GM19468 (cell line): ENCODE results near the gene CYB5R4.
A peak's percentile ranks its signal among the peaks of the same experiment; 100 is the strongest.
"Not testable (repeated sequence)": the region's sequence is repeated elsewhere in the genome, so short reads cannot be mapped to it uniquely, and the experiment has no call there.

Experiments used
- ATAC-seq: cut with Tn5 transposase; IDR thresholded peaks from one replicate; pipeline ENCODE4 v1.9.1; 2021; ENCODE audit warnings: mild to moderate bottlenecking, moderate library complexity, moderate number of reproducible peaks; ENCODE audit not compliant: unreplicated experiment; ENCODE audit errors: extremely low read depth

Gene CYB5R4

DNA sequence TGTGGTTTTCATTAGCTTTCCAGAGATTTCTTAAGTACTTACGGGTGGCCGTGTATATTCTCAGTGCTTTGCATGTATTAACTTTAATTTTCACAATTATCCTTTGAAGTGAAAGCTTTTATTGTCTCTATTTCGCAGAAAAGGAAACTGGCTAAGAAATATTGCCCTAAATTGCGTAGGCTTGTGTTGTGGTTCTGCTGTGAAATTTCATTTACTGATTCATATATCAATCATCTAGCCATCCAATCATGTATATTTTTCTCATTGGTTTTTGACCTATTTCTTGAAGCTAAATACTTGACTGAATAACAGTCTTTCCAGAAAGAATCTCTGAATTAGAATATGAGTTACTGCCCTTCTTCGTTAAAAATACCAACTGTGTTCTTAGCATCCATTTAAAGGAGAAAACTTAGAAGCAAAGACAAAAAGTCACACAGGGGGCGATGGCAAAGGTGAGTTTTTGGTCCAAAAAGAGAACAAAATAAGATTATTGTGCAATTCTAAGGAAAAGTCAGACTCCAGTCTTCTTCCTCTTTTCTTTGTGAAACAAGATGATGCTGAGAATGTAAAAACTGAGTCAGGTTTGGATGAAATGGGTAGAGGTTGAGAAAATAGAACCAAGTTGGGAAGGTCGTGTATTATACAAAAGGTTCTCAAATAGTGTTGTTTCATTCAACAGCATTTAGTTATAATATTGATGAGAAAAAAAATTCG is 1.4 kb downstream of the CYB5R4 start:
- ATAC-seq: no peak

DNA sequence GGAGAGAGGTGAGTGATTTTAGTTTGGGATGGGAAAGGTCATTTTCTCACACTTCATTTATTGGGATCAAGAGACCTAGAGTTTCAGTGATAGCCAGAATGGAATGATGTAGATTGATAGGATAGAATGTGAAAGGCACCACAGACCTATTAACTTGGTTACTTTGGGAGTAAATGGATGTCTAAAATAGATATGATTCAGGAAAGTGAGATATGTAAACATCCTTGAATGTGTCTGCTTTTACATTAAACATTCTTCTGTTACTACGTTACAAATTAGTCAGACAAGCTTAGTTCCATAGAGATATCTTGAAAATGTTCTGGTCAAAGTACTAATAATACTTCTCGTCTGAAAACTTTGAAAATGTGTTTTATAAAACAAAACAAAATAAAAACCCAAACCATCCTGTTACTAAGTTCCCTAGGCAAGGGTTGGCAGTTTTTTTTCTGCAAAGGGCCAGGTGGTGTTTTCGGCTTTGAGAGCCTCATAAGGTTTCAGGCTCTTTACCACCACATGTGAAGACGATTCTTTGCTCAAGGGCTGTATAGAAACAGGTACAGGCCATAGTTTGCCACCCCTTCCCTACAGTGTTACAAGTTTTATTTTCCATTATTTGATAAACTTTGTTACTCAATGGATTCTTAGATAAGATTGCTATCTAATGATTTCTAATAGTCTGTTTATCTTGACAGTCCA is 3.4 kb downstream of the CYB5R4 start:
- no peak for ATAC-seq

DNA sequence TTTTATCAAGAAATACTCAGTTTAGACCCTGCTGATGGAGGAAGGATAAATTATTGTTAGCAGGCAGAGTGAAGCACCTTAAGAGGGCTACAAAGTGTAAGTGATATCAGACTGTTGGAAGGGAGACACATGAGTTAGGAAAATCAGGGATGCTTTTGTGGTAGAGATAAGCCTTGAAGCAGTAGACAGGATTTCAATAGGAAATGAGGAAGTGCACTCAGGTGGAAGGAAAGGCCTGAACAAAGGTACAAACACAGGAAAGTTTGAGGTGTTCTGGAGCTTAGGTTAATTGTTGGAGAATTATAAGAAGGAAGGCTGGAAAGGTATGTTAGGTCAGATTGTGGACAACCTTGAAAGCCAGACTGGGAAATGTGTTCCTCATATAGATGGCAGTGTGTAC is 7.6 kb downstream of the CYB5R4 start:
- no peak for ATAC-seq

DNA sequence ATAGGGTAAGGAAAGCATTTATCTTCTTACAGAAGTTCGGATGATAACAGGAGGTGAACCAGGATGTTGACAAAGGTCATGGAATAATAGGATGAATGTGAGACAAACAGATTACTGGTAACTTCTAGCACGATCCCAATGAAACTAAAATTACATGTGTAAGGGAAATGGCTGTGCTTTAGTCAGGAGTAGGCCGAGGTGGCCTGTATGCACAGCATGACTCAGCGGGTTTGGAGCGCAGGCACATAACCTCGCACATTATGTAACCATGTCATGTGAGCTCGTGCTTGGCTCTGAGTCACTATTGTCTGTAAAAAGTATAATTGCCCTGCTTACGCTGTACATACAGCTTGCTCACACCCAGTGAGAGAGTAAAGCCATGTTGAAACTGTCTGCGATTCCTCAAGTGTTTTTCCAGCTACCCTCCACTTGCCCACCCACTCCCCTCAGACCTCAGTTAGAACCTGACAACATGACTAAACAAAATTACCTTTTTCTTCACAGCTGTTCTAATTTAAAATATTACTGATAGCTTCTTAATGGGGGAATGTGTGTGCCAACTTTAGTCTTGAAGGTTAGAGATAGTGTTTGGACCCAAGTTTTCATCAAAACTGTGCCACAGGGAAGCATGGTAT is 8.2 kb downstream of the CYB5R4 start:
- ATAC-seq: no peak

DNA sequence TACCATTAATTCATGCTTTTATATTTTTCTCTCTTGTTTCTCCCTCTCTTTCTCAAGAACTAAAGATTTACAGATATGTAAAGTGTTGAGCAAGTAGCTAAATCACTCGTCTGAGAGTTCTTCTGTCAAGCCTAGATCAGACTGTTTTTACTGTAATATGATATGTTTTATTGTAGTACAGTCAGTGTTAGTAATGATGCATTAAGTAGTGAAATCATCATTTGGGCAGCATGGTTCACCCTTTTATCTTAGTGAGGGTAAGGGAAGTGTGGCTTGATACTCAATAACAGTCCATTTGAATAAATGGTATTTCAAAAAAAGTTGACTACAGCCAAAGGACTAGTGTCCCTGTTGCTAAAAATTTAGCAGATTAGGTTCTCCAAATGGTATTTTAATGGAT is 9.2 kb downstream of the CYB5R4 start:
- no peak for ATAC-seq

DNA sequence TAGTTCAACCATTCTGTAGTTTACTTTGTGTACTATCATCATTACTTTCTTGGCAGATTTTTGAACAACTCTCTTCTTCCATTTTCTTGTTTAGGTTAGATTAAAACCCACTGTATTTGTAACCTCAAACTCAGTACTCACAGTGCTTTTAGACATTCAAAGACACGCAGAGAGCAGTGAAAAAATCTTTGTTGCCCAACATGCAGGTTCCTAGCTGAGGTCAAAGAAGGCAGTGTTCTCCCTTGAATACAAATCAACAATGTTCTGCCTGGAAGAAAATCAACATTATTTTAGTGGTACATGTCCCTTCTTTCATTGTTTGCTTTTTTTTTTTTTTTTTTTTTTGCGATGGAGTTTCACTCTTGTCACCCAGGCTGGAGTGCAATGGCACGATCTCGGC is 11.2 kb downstream of the CYB5R4 start:
- no peak for ATAC-seq

DNA sequence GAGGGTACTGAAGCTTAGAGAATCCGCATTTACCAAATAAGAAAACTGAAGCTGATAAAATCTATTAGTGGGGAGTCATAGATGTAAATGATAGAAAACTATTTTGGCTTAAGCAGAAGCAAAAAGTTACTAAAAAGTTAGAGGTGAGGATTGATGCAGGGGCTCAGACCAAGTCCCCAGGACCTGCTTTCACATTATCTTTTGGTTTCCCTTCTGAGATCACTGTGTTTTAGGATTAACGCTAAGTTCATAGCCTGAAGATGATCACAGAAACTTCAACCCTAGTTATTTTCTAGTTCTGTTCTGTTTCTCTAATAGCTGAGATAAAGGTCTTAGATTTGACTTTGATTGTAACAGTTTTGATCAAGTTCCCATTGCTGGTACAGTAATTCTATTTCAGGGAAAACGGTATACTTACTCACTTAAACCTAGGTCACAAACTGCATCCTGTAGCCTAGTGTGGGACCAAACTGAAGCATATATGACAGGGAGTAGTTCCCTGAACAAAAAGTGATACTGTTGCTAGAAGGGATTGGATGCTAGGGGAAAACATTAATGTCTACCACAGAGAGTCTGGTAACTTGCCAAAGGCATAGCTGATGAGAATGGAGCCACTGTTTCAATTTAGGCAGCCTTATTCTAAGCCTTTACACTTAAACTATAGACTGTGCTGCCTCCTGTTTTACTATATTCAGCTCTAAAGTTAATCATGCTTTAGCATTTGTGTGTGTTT is 13.1 kb downstream of the CYB5R4 start:
- no peak for ATAC-seq

DNA sequence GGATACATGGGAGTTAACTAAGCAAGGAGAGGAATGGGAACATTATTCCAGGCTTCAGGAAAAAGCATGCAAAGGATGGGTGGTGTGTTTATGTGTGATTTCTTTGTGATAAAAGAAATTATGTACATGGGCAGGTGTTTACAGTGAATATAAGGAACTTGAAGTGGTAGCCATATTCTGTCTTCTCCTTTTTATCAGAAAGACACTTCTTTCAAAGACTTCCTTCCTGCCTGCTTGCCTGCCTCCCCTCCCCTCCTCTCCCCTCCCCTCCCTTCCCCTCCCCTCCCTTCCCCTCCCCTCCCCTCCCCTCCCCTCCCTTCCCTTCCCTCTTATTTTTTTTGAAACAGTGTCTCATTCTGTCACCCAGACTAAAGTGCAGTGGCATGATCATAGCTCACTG is 14.4 kb downstream of the CYB5R4 start:
- ATAC-seq: no peak

DNA sequence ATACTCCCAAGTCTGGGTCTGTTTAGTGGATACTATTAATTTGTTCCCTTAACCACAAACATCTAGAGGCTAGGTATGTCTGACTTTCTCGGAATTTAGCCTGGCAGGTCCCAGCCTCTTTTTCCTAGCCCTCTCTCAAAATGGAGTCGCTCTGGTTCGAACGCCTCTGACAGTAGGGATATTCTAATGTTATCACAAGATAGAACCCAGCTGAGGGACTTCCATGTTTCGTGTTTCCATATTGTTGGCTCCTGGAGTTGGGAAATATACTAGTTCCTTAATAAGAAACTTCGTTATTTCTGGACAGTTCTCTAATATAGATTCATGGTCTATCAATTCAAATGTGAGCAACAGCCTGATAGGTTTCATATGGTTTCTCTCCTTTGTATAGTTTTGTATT is 16.4 kb downstream of the CYB5R4 start:
- ATAC-seq: no peak

DNA sequence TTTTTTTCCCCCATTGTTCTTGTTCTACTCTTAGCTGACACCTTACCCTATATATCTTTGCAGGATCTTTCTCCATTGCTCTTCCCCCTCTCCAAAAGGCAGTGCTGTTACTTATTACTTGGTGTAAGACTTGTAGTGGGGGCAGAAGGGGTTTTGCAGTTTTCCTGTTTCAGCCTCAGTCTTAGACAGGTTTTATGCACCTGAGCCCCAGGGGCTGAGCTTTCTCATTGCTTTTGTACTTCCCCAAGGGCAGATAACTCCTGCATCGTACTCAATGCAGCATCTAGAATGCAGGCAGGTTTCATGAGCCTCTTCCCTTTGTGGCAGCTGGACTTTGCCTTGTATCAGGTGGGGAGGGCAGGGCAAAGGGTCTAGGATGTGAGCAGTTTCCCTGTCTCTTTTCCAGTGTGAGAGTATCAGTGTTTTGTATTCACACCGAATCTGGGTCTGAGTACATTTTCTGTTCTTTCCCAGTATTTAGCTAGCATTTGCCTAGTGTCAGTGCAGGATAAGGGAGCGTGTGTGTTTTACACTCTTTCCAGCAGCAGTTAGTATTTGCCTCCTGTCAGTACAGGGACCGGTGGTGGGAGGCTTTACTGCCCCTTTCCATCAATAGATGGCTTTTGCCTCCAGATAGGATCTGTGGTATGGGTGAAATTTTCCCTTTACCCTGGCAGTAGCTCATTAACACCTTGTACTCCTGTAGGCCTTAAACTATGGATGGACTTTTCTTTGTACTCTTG is 19.6 kb downstream of the CYB5R4 start:
- no peak for ATAC-seq

DNA sequence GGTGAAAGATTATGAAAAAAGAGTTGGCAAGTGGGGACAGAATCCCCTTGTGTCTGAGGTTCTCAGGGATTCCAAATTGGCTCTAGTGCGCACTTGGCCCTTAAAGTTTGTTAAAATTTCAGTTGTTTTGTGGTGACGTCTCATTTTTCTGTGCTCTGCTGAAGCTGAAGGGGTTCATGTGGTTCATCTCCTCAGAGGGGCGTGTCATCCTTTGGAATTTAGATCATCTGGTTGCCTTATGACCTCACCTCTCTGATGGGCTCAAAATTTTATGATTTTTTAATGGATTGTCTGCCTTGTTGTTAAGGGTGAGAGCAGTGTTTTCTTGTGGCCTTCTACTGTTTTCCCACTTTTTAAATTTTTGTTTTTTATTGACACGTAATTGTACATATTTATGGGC is 20.3 kb downstream of the CYB5R4 start:
- ATAC-seq: no peak

DNA sequence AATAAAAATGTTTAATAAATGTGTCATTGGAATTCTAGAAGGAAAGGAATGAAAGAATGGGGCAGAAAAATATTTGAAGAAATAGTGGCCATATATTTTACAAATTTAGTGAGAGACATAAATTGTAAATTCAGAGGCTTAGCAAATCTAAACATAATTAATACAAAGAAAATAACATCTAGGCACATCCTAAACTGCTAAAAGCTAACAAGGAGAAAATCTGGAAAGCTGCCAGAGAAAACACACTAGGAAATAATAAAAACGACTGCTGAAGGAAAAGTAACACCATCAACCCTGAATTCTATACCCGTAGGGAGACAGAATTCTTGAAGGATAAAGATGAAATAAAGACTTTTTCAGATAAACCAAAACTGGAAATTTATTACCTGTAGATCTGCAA is 23.8 kb downstream of the CYB5R4 start:
- ATAC-seq: no peak

DNA sequence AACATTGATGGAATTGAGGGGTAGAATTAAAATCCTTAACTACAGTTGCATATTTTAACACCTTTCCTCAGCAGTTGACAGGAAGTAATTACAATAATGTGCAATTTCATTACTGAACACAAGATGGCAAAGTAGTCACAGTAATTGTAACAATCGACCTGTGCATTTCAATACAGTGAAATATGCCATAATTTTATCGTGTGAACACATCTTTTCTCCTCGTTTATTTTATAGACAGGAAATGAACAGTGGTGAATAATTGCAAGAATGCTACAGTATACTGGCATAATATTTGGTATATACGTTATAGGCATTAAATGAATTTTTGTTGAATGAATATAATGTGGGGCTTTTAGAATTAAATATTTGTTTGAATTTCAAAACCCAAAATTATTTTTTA is 25.0 kb downstream of the CYB5R4 start:
- ATAC-seq: peak; percentile 36

DNA sequence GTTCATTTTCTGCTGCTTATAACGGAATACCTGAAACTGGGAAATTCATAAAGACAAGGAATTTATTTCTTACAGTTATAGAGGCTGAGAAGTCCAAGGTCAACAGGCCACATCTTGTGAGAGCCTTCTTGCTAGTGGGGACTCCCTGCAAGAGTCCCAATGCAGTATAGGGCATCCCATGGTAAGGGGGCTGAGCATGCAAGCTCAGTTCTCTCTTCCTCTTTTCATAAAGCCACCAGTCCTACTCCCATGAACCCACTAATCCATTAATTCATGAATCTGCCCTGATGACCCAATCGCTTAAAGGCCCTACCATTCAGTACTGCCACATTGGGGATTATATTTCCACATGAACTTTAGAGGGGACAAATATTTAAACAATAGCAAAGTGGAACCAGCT is 26.5 kb downstream of the CYB5R4 start:
- ATAC-seq: no peak

DNA sequence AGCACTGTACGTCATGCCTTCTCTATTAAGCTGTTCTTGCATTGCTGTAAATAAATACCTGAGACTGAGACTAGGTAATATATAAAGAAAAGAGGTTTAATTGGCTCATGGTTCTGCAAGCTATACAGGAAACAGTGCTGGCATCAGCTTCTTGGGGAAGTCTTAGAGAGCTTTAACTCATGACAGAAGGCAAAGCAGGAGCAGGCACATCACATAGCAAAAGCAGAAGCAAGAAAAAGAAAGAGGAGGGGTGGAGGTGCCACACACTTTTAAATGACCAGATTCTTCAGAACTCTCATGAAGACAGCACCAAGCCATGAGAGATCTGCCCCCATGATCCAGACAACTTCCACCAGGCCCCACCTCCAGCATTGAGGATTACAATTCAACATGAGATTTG is 30.1 kb downstream of the CYB5R4 start:
- no peak for ATAC-seq

DNA sequence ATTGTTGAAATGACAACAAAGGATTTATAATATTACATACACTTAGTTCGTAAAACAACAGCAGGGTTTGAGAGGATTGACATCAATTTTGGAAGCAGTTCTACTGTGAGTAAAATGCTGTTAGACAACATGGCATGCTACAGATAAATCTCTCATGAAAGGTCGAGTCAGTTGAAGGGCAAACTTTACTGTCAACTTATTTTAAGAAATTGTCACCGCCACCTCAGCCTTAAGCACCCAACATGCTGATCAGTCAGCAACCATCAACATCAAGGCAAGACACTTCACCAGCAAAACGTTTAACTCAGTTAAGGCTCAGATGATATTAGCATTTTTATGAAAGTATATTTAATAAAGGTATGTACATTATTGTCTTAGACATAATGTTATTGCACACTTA is 31.0 kb downstream of the CYB5R4 start:
- no peak for ATAC-seq

DNA sequence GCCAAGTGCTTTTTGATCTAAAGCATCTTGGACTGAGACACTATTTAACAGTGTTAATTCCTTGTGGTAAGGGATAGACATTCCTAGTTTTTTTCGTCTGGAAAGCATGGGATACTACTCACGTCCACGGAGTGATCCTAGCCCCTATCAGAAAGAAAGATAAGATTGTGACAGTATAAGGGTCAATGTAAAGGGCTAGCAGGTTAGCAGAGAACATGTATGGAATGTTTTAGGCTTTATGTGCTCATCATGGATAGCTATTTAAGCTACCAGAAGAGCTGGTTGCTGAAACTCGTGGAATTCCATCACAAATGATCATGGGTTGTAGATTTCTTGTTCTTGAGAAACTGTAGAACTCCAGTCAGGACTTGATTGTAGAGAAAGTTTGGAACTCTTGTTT is 32.1 kb downstream of the CYB5R4 start:
- no peak for ATAC-seq

DNA sequence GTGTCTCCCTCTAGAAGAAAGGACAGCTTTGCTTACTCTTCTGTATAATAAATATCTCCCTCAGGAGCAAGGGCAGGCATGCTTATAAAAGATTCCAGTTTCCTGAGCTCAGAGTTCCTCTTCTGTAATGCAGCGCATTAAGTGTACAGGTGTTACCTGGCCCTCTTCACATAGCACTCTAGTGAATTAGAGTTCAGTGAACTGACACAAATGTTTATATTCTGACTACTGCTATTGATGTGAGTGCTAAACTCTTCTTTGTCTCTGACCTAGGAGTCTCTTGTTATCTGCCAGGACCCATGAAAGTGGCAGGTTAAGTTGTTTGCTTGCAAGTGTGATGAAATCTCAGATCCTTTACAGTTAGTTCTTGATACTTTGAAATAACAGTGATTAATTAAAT is 33.5 kb downstream of the CYB5R4 start:
- no peak for ATAC-seq

DNA sequence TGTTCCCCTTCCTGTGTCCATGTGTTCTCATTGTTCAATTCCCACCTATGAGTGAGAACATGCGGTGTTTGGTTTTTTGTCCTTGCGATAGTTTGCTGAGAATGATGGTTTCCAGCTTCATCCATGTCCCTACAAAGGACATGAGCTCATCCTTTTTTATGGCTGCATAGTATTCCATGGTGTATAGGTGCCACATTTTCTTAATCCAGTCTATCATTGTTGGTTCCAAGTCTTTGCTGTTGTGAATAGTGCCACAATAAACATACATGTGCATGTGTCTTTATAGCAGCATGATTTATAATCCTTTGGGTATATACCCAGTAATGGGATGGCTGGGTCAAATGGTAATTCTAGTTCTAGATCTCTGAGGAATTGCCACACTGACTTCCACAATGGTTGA is 37.6 kb downstream of the CYB5R4 start:
- not testable (repeated sequence) for ATAC-seq

DNA sequence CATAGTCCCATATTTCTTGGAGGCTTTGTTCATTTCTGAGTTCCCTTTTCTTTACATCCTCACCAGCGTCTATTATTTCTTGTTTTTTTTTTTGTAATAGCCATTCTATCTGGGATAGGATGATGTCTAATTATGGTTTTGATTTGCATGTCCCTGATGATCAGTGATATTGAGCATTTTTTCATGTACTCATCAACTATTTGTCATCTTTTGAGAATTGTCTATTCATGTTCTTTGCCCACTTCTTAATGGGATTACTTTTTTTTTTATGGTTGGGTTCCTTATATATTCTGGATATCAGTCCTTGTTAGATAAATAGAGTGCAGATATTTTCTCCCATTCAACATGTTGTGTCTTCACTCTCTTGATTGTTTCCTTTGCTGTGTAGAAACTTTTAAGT is 42.1 kb downstream of the CYB5R4 start:
- ATAC-seq: no peak
